ENCODE results near the gene ARHGAP26. TPM values are rescaled to one million over a fixed set of nuclear protein-coding genes. Genes with fewer than 3 reads are reported as not detected.
A peak's percentile ranks its signal among the peaks of the same experiment; 100 is the strongest.

The ARHGAP26 gene
- total and polyA plus RNA-seq, 2 of the 4 experiments (the other 2 are of a cell fraction) = 0.54 to 0.56 TPM

DNA sequence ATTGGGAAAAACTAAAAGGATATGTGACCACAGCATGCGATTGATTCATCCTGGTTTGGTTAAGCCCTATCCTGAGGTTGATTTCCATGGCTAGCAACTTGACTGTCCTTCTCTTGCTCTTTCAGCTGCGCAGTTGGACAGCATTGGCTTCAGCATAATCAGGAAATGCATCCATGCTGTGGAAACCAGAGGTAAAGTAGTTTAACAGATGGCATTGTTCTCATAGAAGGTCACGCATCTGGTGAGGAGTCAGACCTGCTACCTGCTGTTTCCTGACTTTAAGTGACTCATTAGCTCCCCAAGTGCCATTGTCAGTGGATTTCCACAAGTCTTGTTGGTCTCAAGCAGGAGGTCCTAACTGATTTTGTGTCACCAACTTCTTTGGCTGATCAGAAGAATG lies 266.9 kb downstream of the ARHGAP26 start:
- in situ Hi-C loops (cut with MboI; ENCODE audit: low sequenced_read_pairs) = no loop called here
- no peak overlapping the region for H2BK120ac ChIP-seq (ENCODE audit: low read depth, low read length)

More for the DNA sequence above, 266.9 kb downstream of the ARHGAP26 start:
- Histone ChIP-seq H3K4ac (ENCODE audit: low read depth, low read length) (0 out of 2 replicates have a peak overlapping the region, but pooled peaks have one; percentile 10), H3K36me3 (ENCODE audit: control insufficient read depth, insufficient read depth, low read length) (no peaks in the 10 kb centered on the region), H3K4me1 (ENCODE audit: control insufficient read depth, insufficient read depth, low read length) (peaks cover 4% of the 10 kb centered on the region), H4K5ac (ENCODE audit: low read depth, low read length) (no peak overlapping the region), H3K23ac (ENCODE audit: low read depth, low read length) (no peak overlapping the region), H2BK20ac (ENCODE audit: low read depth, low read length) (peak overlapping the region; percentile 3; the same call in 1 of the 2 replicates), H2BK15ac (ENCODE audit: low read depth, low read length) (0 out of 3 replicates have a peak overlapping the region, but pooled peaks have one; percentile 3), H3K14ac (replicated peaks; ENCODE audit: low read depth, low read length) (no peak overlapping the region), H3K4me2 (ENCODE audit: low read depth, low read length) (no peak overlapping the region), H3K56ac (ENCODE audit: extremely low read depth, insufficient read depth, low read length) (no peak overlapping the region), H3K4me3 (ENCODE audit: insufficient read depth, low read depth, low read length) (no peak overlapping the region), H3K27ac (ENCODE audit: insufficient read depth, low read length) (no peak overlapping the region), H4K20me1 (ENCODE audit: insufficient read depth, low read length) (no peaks in the 10 kb centered on the region), H4K8ac (ENCODE audit: low read depth in 2 of 2, low read length in 2 of 2) (no peak overlapping the region), H4K91ac (ENCODE audit: insufficient read depth, low read depth, low read length) (no peak overlapping the region), H3K79me1 (ENCODE audit: low read depth in 1 of 2, low read length in 2 of 2) (no peaks in the 10 kb centered on the region), H3K27me3 (ENCODE audit: control insufficient read depth, insufficient read depth, low read length) (0 out of 2 replicates have a peak, but pooled peaks cover 1% of the 10 kb centered on the region), H3K18ac (ENCODE audit: low read depth, low read length) (no peak overlapping the region), H3K9me1 (ENCODE audit: insufficient read depth, low read length) (peaks cover 3% of the 10 kb centered on the region), H2AFZ (replicated peaks; ENCODE audit: low read length, poor library complexity) (no peak overlapping the region), H2BK5ac (ENCODE audit: low read depth, low read length, poor library complexity, severe bottlenecking) (no peak overlapping the region), H2AK5ac (ENCODE audit: low read depth, low read length) (peak overlapping the region; percentile 45), H3K9me3 (ENCODE audit: control insufficient read depth, insufficient read depth, low read length) (no peaks in the 10 kb centered on the region), H2AK9ac (replicated peaks; ENCODE audit: low read depth, low read length, poor library complexity) (no peak overlapping the region), H3K9ac (ENCODE audit: low read depth, low read length) (no peak overlapping the region)
- TF ChIP-seq SMC3 (IDR thresholded peaks at IDR 0.05; ENCODE audit: low read depth, low read length) (no peak), NFE2L2 (IDR thresholded peaks at IDR 0.05; ENCODE audit: low read depth, low read length) (no peak), BHLHE40 (IDR thresholded peaks at IDR 0.05; ENCODE audit: low read depth, low read length) (no peak), MAZ (IDR thresholded peaks at IDR 0.05; ENCODE audit: borderline replicate concordance, low read depth, low read length) (no peak), RAD21 (IDR thresholded peaks at IDR 0.05; ENCODE audit: low read length) (no peak), MXI1 (IDR thresholded peaks at IDR 0.05; ENCODE audit: borderline replicate concordance, low read depth, low read length) (no peak), MAFK (IDR thresholded peaks at IDR 0.05; ENCODE audit: low read depth, low read length) (no peak)
- WGBS, 2 experiments (ENCODE audit: extremely low coverage in 2 of 2, insufficient read length in 1 of 2) = 100% methylated on average over 1 of the region's 3 CpGs; no CpG with 5 or more reads in 1 of the 2 experiments
- BruUV-seq (replicated peaks) = no TSS peak
- CTCF ChIA-PET = no interaction called here
- DNase-seq (no peak), ATAC-seq (ENCODE audit: low read depth) (no peak)
- intact Hi-C loops (cut with micrococcal nuclease) (no loop called here), dilution Hi-C loops (cut with HindIII; ENCODE audit: low sequenced_read_pairs, unreplicated experiment) (no loop called here)
- POLR2A ChIA-PET (ENCODE audit: unreplicated experiment) = no interaction called here
